Subcutaneous adipose tissue (tissue), 4 donors: ENCODE results near the gene ABHD13. TPM values are rescaled to one million over a fixed set of nuclear protein-coding genes. Genes with fewer than 3 reads are reported as not detected.

Experiments
- total RNA-seq, 4 donors: library from RNA; depleted of rRNA; stranded (reverse); fragments of >200 nt; gene quantifications; one replicate each; pipeline ENCODE4 v1.1.0, GENCODE V29; 2016
- TF ChIP-seq, protein P1 (sequence below): fragments of 450-650 bp; IDR thresholded peaks from one replicate; pipeline ENCODE4 v1.5.1; 2016; ENCODE audit warnings: low read depth, mild to moderate bottlenecking, control low read depth, antibody characterized with exemption, moderate library complexity

ABHD13 gene
- total RNA-seq, 4 donors from 2014 or later: 9.6 to 17.1 (median 12.4) TPM

DNA sequence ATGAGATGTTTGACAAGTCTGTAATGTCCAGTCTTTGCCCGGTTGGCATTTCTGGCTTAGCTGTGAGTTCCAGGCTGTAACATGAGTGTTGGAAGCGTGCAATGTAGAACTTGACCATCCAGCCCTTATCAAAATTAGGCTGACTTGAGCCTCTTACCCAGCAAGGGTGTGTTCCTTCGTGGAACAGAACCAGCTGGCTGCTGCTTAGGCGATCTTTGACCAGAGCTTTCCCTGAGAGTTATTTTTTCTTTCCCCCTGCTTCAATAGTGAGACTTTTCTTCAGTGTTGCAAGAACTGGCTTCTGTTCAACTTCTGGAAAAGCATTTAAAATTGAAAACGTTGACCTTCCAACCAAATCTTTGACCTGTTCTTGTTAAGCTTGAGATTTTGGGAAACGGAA, 57.9 kb downstream of the ABHD13 start:
- TF ChIP-seq, protein P1, sequence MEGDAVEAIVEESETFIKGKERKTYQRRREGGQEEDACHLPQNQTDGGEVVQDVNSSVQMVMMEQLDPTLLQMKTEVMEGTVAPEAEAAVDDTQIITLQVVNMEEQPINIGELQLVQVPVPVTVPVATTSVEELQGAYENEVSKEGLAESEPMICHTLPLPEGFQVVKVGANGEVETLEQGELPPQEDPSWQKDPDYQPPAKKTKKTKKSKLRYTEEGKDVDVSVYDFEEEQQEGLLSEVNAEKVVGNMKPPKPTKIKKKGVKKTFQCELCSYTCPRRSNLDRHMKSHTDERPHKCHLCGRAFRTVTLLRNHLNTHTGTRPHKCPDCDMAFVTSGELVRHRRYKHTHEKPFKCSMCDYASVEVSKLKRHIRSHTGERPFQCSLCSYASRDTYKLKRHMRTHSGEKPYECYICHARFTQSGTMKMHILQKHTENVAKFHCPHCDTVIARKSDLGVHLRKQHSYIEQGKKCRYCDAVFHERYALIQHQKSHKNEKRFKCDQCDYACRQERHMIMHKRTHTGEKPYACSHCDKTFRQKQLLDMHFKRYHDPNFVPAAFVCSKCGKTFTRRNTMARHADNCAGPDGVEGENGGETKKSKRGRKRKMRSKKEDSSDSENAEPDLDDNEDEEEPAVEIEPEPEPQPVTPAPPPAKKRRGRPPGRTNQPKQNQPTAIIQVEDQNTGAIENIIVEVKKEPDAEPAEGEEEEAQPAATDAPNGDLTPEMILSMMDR: no peak

- TF ChIP-seq, protein P1: no peak
These were observed 60.3 kb downstream of the ABHD13 start for GRCh38 chr13:108278466-108278865.

- TF ChIP-seq, protein P1: no peak
These were observed 63.7 kb downstream of the ABHD13 start for GRCh38 chr13:108281901-108282300.

DNA sequence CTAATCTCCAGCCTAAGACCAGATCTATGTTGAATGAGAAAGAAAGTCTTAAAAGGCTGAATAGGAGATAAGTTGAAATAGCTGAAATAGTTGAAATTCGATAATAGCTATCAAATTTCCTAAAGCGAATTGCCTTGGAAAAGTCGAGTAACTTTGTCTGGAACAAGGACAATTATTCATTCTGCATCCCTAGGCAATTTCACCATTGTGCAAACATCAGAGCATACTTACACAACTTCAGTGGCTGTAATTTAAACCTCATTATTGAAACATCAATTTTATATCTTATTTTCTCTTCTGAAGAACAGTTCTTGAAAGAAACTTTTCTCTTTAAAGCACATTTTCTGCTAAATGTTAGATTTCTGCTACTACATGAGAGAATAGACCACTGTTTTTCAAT, 64.9 kb downstream of the ABHD13 start:
- TF ChIP-seq, protein P1: no peak

Other genes with a start within 250 kb of the ABHD13 start
- 10 to 100 TPM; 10.1 to 17.4 (median 11.0) TPM for gene LIG4, start 2.9 kb upstream of the ABHD13 start, total RNA-seq
- gene TNFSF13B, start 51.3 kb downstream of the ABHD13 start, total RNA-seq: 10 to 100 TPM in 2 of 4 donors, 1 to 10 TPM in 2; 4.8 to 30.3 (median 9.4) TPM